Tibial nerve (tissue), 4 donors: ENCODE data around the gene AKAP11. TPM values are rescaled to one million over a fixed set of nuclear protein-coding genes. Genes with fewer than 3 reads are reported as not detected.

ENCODE experiments used
- DNase-seq, 2 donors: peaks; one replicate each; pipeline ENCODE4 v3.0.0-alpha.2; 2019; ENCODE audit warnings: low spot score in 2 of 2
- H3K27ac ChIP-seq, 4 donors: fragments of 200-600 bp; sonication (generic) in 3 of 4; one replicate each; pipeline ENCODE4 v1.5.1; 2017 to 2019; ENCODE audit warnings: mild to moderate bottlenecking in 1 of 4
- H3K27me3 ChIP-seq, 2 donors: fragments of 200-600 bp; sonication (generic) in 1 of 2; one replicate each; pipeline versions ENCODE4 v1.5.1 to v1.6.0; 2017 to 2019
- H3K36me3 ChIP-seq, 3 donors: fragments of 200-600 bp; sonication (generic); one replicate each; pipeline ENCODE4 v1.5.1; 2018 to 2019
- H3K4me1 ChIP-seq, 4 donors: fragments of 200-600 bp; sonication (generic) in 3 of 4; one replicate each; pipeline ENCODE4 v1.5.1; 2017 to 2019
- H3K4me3 ChIP-seq, 4 donors: fragments of 200-600 bp; sonication (generic) in 3 of 4; one replicate each; pipeline ENCODE4 v1.5.1; 2017 to 2019; ENCODE audit warnings: mild to moderate bottlenecking in 1 of 4, moderate library complexity in 1 of 4
- H3K9me3 ChIP-seq, 4 donors: fragments of 200-600 bp; sonication (generic) in 3 of 4; one replicate each; pipeline ENCODE4 v1.5.1; 2017 to 2019
- CTCF ChIP-seq, 5 experiments: fragments of 200-600 bp in 3 of 5; fragments of 450-650 bp in 2 of 5; sonication (generic) in 3 of 5; IDR thresholded peaks; one replicate each; pipeline ENCODE4 v1.5.1; 2016 to 2019; ENCODE audit warnings: antibody characterized with exemption in 5 of 5, mild to moderate bottlenecking in 3 of 5, moderate library complexity in 2 of 5
- EP300 ChIP-seq, 2 donors: sonication (generic); formaldehyde crosslinking; IDR thresholded peaks; one replicate each; pipeline ENCODE4 v1.6.1; 2017; ENCODE audit warnings: antibody characterized with exemption in 2 of 2, mild to moderate bottlenecking in 1 of 2
- POLR2A ChIP-seq, 2 donors: fragments of 450-650 bp; IDR thresholded peaks; one replicate each; pipeline ENCODE4 v1.6.1; 2017; ENCODE audit warnings: antibody characterized with exemption in 2 of 2, mild to moderate bottlenecking in 2 of 2, moderate library complexity in 2 of 2
- WGBS, 2 donors: methylation state at CpG; one replicate each; pipeline ENCODE4 v1.1.5; 2018; 5-methylcytosine and 5-hydroxymethylcytosine counted together
- total RNA-seq, 4 donors: library from RNA; depleted of rRNA; stranded (reverse); fragments of >200 nt; gene quantifications; one replicate each; pipeline ENCODE4 v1.1.0, GENCODE V29; 2016

The AKAP11 gene
- total RNA-seq, 4 donors from 2014 or later, result 38.4 to 53.8 (median 46.0) TPM

GRCh38 chr13:42229287-42229686 is 42.7 kb upstream of the AKAP11 start:
- DNase-seq, result no peak
- no peak overlapping the region for H3K4me3 ChIP-seq
- H3K27me3 ChIP-seq, result no peaks in the 10 kb centered on the region
- peaks cover 0 to 43% (median 0%) of the 10 kb centered on the region in 3 donors for H3K36me3 ChIP-seq
- TF ChIP-seq EP300 (IDR thresholded peaks at IDR 0.05) (no peak), POLR2A (IDR thresholded peaks at IDR 0.05) (no peak), CTCF (IDR thresholded peaks at IDR 0.05) (no peak)
- H3K9me3 ChIP-seq, result no peaks in the 10 kb centered on the region
- 71 to 90% methylated on average over 3 of the region's 3 CpGs for WGBS, 2 donors
- H3K4me1 ChIP-seq, result no peaks in the 10 kb centered on the region
- H3K27ac ChIP-seq, result no peak overlapping the region

- no peaks in the 10 kb centered on the region for H3K4me1 ChIP-seq
- H3K9me3 ChIP-seq, result no peaks in the 10 kb centered on the region
- no peaks in the 10 kb centered on the region for H3K27me3 ChIP-seq
- peaks cover 0 to 25% (median 0%) of the 10 kb centered on the region in 3 donors for H3K36me3 ChIP-seq
- H3K4me3 ChIP-seq, result no peak overlapping the region
- WGBS, 2 donors, result 89 to 94% methylated on average over 4 of the region's 4 CpGs
- no peak for DNase-seq
- TF ChIP-seq EP300 (IDR thresholded peaks at IDR 0.05) (no peak), POLR2A (IDR thresholded peaks at IDR 0.05) (no peak), CTCF (IDR thresholded peaks at IDR 0.05) (no peak)
- H3K27ac ChIP-seq, result no peak overlapping the region
Measured at GRCh38 chr13:42232671-42233070, 39.3 kb upstream of the AKAP11 start.

- H3K9me3 ChIP-seq, result no peaks in the 10 kb centered on the region
- H3K4me3 ChIP-seq, result no peak overlapping the region
- DNase-seq, result no peak
- WGBS, 2 donors, result 76 to 93% methylated on average over 1 of the region's 1 CpG
- TF ChIP-seq EP300 (IDR thresholded peaks at IDR 0.05) (no peak), POLR2A (IDR thresholded peaks at IDR 0.05) (no peak), CTCF (IDR thresholded peaks at IDR 0.05) (no peak)
- H3K4me1 ChIP-seq, result no peaks in the 10 kb centered on the region
- H3K27ac ChIP-seq, result no peak overlapping the region
- H3K36me3 ChIP-seq, result peaks cover 0 to 25% (median 0%) of the 10 kb centered on the region in 3 donors
- H3K27me3 ChIP-seq, result no peaks in the 10 kb centered on the region
Measured at GRCh38 chr13:42233726-42234125, 38.2 kb upstream of the AKAP11 start.

- DNase-seq, result no peak
- Histone ChIP-seq H3K27me3 (no peaks in the 10 kb centered on the region), H3K4me1 (no peaks in the 10 kb centered on the region), H3K36me3 (no peaks in the 10 kb centered on the region), H3K9me3 (no peaks in the 10 kb centered on the region), H3K27ac (no peak overlapping the region), H3K4me3 (no peak overlapping the region)
- whole genome bisulfite sequencing, 2 donors, result 51 to 59% methylated on average over 1 of the region's 1 CpG
- TF ChIP-seq EP300 (IDR thresholded peaks at IDR 0.05) (no peak), CTCF (IDR thresholded peaks at IDR 0.05) (no peak)
Measured at GRCh38 chr13:42239161-42239560, 32.8 kb upstream of the AKAP11 start.

- DNase-seq, result no peak
- Histone ChIP-seq H3K4me1 (no peaks in the 10 kb centered on the region), H3K9me3 (no peaks in the 10 kb centered on the region), H3K27ac (no peak overlapping the region), H3K36me3 (no peaks in the 10 kb centered on the region), H3K4me3 (no peak overlapping the region), H3K27me3 (no peaks in the 10 kb centered on the region)
- TF ChIP-seq EP300 (IDR thresholded peaks at IDR 0.05) (no peak), POLR2A (IDR thresholded peaks at IDR 0.05) (no peak), CTCF (IDR thresholded peaks at IDR 0.05) (no peak)
Measured at GRCh38 chr13:42239644-42240043, 32.3 kb upstream of the AKAP11 start.
